Right hindlimb (tissue), 1 donor: ENCODE data around the gene PYGL.
A peak's percentile ranks its signal among the peaks of the same experiment; 100 is the strongest.
"Not testable (repeated sequence)": the region's sequence is repeated elsewhere in the genome, so short reads cannot be mapped to it uniquely, and the experiment has no call there.

Source experiments
- DNase-seq: peaks from one replicate; pipeline ENCODE4 v3.0.0-alpha.2; 2018

Gene PYGL

DNA sequence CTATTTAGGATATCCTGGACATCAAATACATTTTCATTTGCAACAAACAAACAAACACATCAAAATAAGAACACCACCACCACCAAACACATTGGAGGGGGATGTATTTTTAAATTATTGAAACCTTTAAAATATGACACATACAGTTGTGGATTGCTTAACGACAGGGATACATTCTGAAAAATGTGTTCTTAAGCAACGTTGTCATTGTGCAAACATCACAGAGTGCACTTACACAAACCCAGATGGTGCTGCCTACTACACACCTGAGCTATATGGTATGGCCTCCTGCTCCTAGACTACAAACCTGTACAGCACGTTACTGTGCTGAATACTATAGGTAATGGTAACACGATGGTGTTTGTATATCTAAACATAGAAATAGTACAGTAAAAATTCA is 19.4 kb downstream of the PYGL start:
- DNase-seq = no peak

- DNase-seq = no peak
These were observed 20.0 kb downstream of the PYGL start for GRCh38 chr14:50924236-50924635.

DNA sequence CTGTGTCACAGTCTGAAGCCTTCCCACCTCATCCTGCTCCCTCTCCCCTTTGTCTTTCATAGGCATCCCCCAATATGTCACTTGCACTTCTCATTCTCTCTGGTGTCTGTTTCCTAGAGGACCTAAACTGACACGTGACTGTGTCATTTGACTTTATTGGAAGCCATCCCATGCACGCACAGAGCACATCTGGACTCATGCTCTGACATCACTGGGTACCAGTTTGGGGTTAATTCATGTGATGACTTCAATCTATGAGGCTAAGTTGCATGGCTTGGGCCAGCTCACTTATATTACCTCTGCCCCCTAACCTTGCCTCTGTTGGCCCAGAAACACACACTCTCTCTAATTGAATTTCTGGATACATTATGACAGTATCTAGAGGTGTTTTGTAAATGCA is 21.5 kb downstream of the PYGL start:
- DNase-seq = no peak

DNA sequence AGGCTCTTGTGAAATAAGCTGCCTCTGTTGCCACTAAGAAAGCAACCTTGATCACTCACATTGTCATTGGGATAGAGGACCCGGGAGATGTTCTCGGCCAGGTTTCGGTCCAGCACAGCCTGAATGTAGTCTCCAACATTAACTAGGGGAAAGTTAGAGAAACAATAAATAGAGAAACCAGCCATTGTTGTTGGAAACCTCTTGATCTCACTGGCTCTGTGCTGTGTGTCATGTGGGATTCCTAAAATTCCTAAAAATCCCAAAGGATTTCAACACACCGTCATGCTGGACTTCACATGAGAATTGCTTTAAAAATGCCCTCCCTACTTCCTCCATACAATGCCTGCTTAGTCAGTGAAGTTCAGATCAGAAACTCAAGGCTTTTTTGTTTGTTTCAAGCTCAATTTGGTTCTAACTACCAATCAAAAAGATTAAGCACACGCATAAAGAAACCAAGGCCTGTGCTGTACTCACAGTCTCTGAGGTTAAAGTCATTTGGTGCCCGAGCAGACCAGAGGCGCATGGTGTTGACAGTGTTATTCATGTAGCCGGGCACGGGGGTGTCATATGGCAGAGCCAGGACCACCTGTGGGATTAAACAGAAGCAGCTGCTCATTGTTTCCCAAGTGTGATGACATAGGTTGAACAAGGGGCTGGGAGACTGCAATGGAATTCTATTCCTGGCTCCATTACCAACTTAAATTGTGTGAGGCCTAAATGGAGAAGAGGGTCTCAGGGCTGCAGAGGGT is 23.6 kb downstream of the PYGL start:
- DNase-seq = peak; percentile 41

DNA sequence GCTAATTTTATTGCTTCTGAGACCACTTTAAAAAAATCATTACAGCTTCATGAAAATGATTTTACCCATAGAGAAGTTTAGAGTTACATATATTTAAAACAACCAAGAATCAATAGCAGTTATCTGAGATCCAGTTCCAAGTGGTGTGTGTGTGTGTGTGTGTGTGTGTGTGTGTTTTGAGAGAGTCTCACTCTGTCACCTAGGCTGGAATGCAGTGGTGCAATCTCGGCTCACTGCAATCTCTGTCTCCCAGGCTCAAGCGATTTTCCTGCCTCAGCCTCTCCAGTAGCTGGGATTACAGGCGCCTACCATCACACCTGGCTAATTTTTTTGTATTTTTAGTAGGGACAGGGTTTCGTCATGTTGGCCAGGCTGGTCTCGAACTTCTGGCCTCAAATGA is 24.8 kb downstream of the PYGL start:
- not testable (repeated sequence) for DNase-seq

- DNase-seq = no peak
These were observed 26.8 kb downstream of the PYGL start for GRCh38 chr14:50917449-50917848.

GRCh38 chr14:50910495-50911420 is 33.5 kb downstream of the PYGL start:
- DNase-seq = no peak

DNA sequence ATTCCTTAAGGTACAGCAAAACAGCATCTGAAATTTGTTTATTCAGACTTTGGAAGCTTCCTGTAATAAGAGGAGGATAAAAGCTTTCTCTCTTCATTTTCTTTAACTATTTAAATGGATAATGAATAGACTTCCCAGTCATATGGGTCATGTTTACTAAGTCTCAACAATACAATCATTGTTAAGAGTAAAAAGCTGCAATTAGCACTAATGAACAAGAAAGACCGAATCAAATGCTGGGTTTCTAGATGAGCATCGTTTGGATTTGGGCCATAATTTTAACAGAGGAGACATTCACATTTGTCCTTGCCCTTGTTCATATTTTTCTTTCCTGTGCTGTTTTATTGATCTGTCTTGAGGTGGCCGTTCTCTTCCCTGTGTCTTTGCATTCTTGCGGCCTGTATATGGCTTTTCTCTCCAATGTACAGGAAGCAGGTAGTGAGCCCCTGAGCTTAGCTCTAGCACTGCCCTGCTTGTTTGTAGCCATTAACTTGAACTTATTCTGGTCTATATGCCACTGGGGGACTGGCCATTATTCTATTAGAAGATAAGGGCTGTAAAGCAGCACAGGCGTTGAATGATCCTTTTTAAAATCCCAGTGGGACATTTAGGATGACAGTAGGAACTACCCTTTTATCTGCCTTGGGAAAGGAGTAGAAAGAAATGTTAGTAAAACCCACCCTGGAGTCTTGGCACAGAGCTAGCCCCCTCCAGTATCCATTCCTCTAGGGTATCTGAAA is 37.8 kb downstream of the PYGL start:
- no peak for DNase-seq

GRCh38 chr14:50904719-50905118 is 39.6 kb downstream of the PYGL start:
- no peak for DNase-seq

DNA sequence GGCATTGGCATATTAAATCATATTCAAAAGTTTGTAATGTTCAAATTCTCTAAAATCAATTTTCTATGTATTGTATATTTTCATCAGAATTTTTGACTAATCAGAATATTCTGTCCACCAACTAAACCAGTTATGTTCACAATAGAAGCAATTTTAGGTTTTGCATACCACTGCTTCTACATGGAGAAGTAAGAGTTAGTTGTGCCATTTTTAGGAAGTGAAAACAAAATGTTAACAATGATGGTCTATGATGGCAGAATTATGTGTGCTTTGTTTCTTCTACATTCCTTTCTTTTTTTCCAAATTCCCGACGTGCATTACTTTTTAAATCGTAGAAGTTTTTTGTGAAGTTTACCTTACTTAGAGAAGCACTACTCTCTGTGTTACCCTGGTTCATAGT is 42.9 kb downstream of the PYGL start:
- no peak for DNase-seq

- no peak for DNase-seq
These were observed 46.6 kb downstream of the PYGL start for GRCh38 chr14:50897658-50898175.

DNA sequence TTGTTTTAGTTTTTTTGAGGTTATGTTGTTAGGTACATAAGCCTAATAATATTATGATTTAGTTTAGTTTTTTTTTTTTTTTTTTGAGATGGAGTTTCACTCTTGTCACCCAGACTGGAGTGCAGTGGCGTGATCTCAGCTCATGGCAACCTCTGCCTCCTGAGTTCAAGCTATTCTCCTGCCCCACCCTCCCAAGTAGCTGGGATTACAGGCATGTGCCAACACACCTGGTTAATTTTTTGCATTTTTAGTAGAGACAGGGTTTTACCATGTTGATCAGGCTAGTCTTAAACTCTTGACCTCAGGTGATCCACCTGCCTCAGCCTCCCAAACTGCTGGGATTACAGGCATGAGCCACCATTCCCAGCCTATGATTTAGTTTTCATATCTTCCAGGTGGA is 47.3 kb downstream of the PYGL start:
- not testable (repeated sequence) for DNase-seq

DNA sequence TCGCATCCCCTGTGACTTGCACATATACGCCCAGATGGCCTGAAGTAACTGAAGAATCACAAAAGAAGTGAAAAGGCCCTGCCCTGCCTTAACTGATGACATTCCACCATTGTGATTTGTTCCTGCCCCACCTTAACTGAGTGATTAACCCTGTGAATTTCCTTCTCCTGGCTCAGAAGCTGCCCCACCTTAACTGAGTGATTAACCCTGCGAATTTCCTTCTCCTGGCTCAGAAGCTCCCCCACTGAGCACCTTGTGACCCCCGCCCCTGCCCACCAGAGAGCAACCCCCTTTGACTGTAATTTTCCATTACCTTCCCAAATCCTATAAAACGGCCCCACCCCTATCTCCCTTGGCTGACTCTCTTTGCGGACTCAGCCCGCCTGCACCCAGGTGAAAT is 47.9 kb downstream of the PYGL start:
- DNase-seq = not testable (repeated sequence)

GRCh38 chr14:50892255-50892654 is 52.0 kb downstream of the PYGL start:
- DNase-seq = no peak

GRCh38 chr14:50887476-50887875 is 56.8 kb downstream of the PYGL start:
- no peak for DNase-seq

DNA sequence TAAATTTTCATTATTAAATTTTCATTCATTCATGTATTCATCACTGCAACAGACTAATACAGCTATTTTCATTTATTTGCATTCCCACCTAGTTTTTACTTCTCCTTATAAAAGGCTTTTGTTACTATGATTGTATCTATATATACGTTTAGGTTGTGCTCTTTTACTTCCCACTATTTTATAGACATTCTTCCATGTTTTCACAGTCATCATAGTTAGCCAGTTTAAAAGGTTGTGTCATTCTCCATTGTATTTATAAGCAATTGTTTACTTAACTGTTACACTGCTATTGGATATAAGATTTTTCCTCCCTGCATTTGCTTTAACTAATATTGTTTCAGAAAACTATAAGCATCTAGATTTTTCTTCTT is 60.5 kb downstream of the PYGL start:
- no peak for DNase-seq

- no peak for DNase-seq
These were observed 61.1 kb downstream of the PYGL start for GRCh38 chr14:50882932-50883826.

DNA sequence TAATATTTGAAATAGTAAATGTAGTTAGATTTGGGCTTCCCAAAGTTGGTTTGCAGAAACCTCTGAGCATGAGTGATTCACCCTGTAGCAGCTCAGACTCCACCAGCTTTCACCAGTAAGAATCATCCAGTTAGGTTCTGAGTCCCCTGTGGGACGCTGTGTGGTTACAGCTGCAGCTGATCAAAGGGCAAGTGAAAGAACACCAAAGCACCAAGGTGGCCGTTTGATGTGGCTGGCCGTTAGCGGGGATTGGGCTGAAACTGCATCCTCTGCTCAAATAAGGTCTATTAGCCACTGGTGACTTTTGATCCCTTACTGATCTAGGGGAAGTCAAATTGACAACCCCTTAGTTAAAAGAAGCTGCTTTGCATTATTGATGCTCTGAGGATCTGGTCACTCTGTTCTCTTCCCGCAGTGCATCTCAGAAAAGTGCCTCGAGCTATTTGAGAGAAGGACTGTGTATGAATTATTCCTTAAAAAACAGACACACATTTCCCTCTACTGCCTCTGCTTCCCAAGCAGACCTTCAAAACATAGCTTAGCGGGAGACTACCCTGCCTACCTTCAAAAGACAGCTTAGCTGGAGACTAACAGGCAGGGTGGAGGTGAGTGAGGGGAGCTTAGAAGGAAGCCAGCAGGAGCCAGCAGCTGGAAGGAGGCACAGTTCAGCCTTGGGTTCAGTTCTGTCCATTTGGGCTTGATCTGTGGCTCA is 68.8 kb downstream of the PYGL start:
- no peak for DNase-seq

DNA sequence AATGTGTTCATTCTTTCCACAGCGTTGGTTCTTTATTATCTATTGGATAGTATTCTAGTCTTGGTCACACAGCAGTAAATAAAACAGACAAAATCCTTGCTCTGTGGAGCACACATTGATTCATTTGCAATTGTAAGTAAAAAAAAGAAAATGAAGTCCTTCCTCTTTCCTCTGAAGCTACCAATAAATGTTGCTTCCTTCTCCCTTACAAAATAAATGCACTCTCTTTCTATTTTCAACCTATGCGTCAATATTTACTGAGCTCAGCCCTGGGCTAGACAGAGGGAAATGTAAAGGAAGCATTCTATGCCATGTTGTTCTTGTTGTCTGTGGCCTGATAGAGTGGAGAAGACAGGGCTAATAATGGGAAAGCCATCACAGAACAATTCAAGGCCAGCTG is 69.5 kb downstream of the PYGL start:
- DNase-seq = no peak

DNA sequence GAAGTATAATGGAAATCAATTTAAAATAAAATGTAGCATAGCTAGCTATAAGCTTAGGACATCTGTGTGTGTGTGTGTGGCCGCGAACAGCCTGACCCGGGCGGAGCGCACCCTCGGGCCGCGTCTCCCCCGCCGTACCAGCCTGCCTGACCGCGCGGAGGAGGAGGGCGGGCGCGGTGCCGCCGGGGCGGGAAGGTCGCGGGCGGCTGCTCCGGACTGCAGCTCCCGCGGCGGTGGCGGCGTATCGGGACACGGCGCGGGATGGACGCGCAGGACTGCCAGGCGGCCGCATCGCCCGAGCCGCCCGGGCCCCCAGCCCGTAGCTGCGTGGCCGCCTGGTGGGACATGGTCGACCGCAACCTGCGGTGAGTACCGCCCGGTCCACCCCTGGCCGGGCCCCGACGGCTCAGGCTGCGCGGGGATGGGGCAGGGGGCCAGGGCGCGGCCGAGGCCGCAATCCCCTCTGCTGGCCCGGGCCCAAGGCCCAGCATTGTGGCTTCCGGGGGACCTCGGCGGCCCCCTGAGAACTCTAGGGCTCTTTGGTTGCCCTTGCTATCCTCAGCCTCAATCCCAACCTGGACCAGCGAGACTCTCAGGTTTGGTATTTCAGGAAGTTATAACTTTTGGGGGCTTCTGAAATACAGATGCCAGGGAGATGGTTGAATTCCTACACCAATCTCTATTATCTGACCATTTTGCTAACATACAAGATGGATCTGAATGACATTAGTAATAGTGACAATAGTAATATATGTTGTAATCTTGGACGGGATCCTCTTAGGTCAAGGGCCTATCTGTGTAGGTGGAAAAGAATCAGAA is 72.2 kb downstream of the PYGL start, which contains the start of gene ABHD12B:
ABHD12B (plus strand) TSS at position 140 of the 819 bp plus-strand sequence; CDS start at position 262, 122 bp downstream.
- peak; percentile 28 for DNase-seq
